ENCODE data around the gene SPATA31E1. TPM values are rescaled to one million over a fixed set of nuclear protein-coding genes. Genes with fewer than 3 reads are reported as not detected.
"Not testable (repeated sequence)": the region's sequence is repeated elsewhere in the genome, so short reads cannot be mapped to it uniquely, and the experiment has no call there.

Gene SPATA31E1
- total RNA-seq, 1 donor from 2014 or later, result not detected

- DNase-seq, result no peak
Observed at GRCh38 chr9:87886210-87886932, 3.7 kb downstream of the SPATA31E1 start.

- DNase-seq, result no peak
Observed at GRCh38 chr9:87886933-87887505, 4.3 kb downstream of the SPATA31E1 start.

GRCh38 chr9:87887661-87888480, 5.2 kb downstream of the SPATA31E1 start:
- no peak for DNase-seq

GRCh38 chr9:87888501-87888900, 5.8 kb downstream of the SPATA31E1 start:
- no peak for DNase-seq

GRCh38 chr9:87889065-87889881, 6.6 kb downstream of the SPATA31E1 start:
- no peak for DNase-seq

- DNase-seq, result no peak
Observed at GRCh38 chr9:87889882-87890252, 7.2 kb downstream of the SPATA31E1 start.

- DNase-seq, result no peak
Observed at GRCh38 chr9:87890837-87891236, 8.2 kb downstream of the SPATA31E1 start.

GRCh38 chr9:87891754-87892153, 9.1 kb downstream of the SPATA31E1 start:
- no peak for DNase-seq

- DNase-seq, result no peak
Observed at GRCh38 chr9:87892956-87893355, 10.3 kb downstream of the SPATA31E1 start.

GRCh38 chr9:87894998-87895625, 12.4 kb downstream of the SPATA31E1 start:
- DNase-seq, result no peak

GRCh38 chr9:87896891-87897290, 14.2 kb downstream of the SPATA31E1 start:
- no peak for DNase-seq

GRCh38 chr9:87898151-87898550, 15.5 kb downstream of the SPATA31E1 start:
- DNase-seq, result no peak

GRCh38 chr9:87902371-87902770, 19.7 kb downstream of the SPATA31E1 start:
- not testable (repeated sequence) for DNase-seq

GRCh38 chr9:87909310-87910041, 26.8 kb downstream of the SPATA31E1 start:
- no peak for DNase-seq

GRCh38 chr9:87910821-87911220, 28.1 kb downstream of the SPATA31E1 start:
- DNase-seq, result no peak

- not testable (repeated sequence) for DNase-seq
Observed at GRCh38 chr9:87917662-87918061, 35.0 kb downstream of the SPATA31E1 start, which contains the start of gene SPATA31C1. Gene SPATA31C1, plus strand, starts transcription at chr9:87917962.

GRCh38 chr9:87919013-87919412, 36.3 kb downstream of the SPATA31E1 start:
- DNase-seq, result not testable (repeated sequence)

GRCh38 chr9:87921561-87921960, 38.9 kb downstream of the SPATA31E1 start:
- DNase-seq, result not testable (repeated sequence)

GRCh38 chr9:87923012-87923411, 40.3 kb downstream of the SPATA31E1 start:
- DNase-seq, result not testable (repeated sequence)

GRCh38 chr9:87924851-87925250, 42.2 kb downstream of the SPATA31E1 start:
- not testable (repeated sequence) for DNase-seq

GRCh38 chr9:87929152-87929551, 46.5 kb downstream of the SPATA31E1 start:
- DNase-seq, result not testable (repeated sequence)

Data from tongue (tissue), 2 donors.